SK-MEL-5 (cell line): ENCODE data around the gene CNRIP1. TPM values are rescaled to one million over a fixed set of nuclear protein-coding genes. Genes with fewer than 3 reads are reported as not detected.

ENCODE experiments used
- DNase-seq: peaks from one replicate; pipeline ENCODE4 v3.0.0-alpha.2; 2016; ENCODE audit warnings: low read depth, low spot score
- in situ Hi-C: cut with HindIII; loops from 2 replicates; pipeline ENCODE4 v1.10.0; 2016; ENCODE audit warnings: low sequenced_read_pairs, high pct_unique_total_duplicates, low pct_unique_long_range_greater_than_20kb
- total RNA-seq: library from RNA; depleted of rRNA; stranded (reverse); fragments of >200 nt; shearing (Covaris generic); gene quantifications from 2 replicates; pipeline ENCODE4 v1.2.3, GENCODE V29; 2014

Gene CNRIP1
- total RNA-seq, 1 experiment from 2014 or later, result 28.4 TPM

- DNase-seq, result no peak
- in situ Hi-C loops, result no loop called here
Measured at GRCh38 chr2:68303033-68303901, 16.5 kb downstream of the CNRIP1 start.

GRCh38 chr2:68302281-68302875 is 17.4 kb downstream of the CNRIP1 start:
- in situ Hi-C loops, result no loop called here
- no peak for DNase-seq

- in situ Hi-C loops, result no loop called here
Measured at GRCh38 chr2:68295516-68295915, 24.2 kb downstream of the CNRIP1 start.

GRCh38 chr2:68294913-68295312 is 24.8 kb downstream of the CNRIP1 start:
- in situ Hi-C loops, result loop anchor here (5.0 kb wide), 1 partner anchor 188 kb away; no protein-coding TSS in a partner anchor
- DNase-seq, result no peak

More at GRCh38 chr2:68295516-68295915, 24.2 kb downstream of the CNRIP1 start:
- DNase-seq, result no peak

- in situ Hi-C loops, result loop anchor here (5.0 kb wide), 1 partner anchor 187 kb away; no protein-coding TSS in a partner anchor
- no peak for DNase-seq
Measured at GRCh38 chr2:68294187-68294586, 25.6 kb downstream of the CNRIP1 start.

- in situ Hi-C loops, result loop anchor here (5.0 kb wide), 1 partner anchor 186 kb away; no protein-coding TSS in a partner anchor
Measured at GRCh38 chr2:68293755-68294154, 26.0 kb downstream of the CNRIP1 start.

GRCh38 chr2:68293024-68293423 is 26.7 kb downstream of the CNRIP1 start:
- in situ Hi-C loops, result loop anchor here (5.0 kb wide), 1 partner anchor 186 kb away; no protein-coding TSS in a partner anchor

More at GRCh38 chr2:68293755-68294154, 26.0 kb downstream of the CNRIP1 start:
- no peak for DNase-seq

GRCh38 chr2:68292108-68292710 is 27.5 kb downstream of the CNRIP1 start:
- in situ Hi-C loops, result loop anchor here (5.0 kb wide), 1 partner anchor 185 kb away; no protein-coding TSS in a partner anchor
- DNase-seq, result peak; percentile 58

More at GRCh38 chr2:68293024-68293423, 26.7 kb downstream of the CNRIP1 start:
- DNase-seq, result no peak

GRCh38 chr2:68291314-68291713 is 28.4 kb downstream of the CNRIP1 start:
- in situ Hi-C loops, result loop anchor here (5.0 kb wide), 1 partner anchor 184 kb away; no protein-coding TSS in a partner anchor

GRCh38 chr2:68290901-68291300 is 28.8 kb downstream of the CNRIP1 start:
- DNase-seq, result no peak
- in situ Hi-C loops, result loop anchor here (5.0 kb wide), 1 partner anchor 184 kb away; no protein-coding TSS in a partner anchor

More at GRCh38 chr2:68291314-68291713, 28.4 kb downstream of the CNRIP1 start:
- DNase-seq, result no peak

GRCh38 chr2:68287580-68288441 is 31.9 kb downstream of the CNRIP1 start:
- DNase-seq, result no peak
- in situ Hi-C loops, result no loop called here

GRCh38 chr2:68284896-68285295 is 34.9 kb downstream of the CNRIP1 start:
- no peak for DNase-seq
- in situ Hi-C loops, result no loop called here

GRCh38 chr2:68283419-68283812 is 36.3 kb downstream of the CNRIP1 start:
- in situ Hi-C loops, result no loop called here
- DNase-seq, result no peak

GRCh38 chr2:68282811-68283418 is 36.8 kb downstream of the CNRIP1 start:
- in situ Hi-C loops, result no loop called here
- peak; percentile 66 for DNase-seq

GRCh38 chr2:68280796-68281195 is 39.0 kb downstream of the CNRIP1 start:
- in situ Hi-C loops, result no loop called here
- DNase-seq, result no peak

GRCh38 chr2:68280348-68280747 is 39.4 kb downstream of the CNRIP1 start:
- in situ Hi-C loops, result no loop called here

GRCh38 chr2:68279691-68280090 is 40.1 kb downstream of the CNRIP1 start:
- in situ Hi-C loops, result no loop called here
- no peak for DNase-seq

More at GRCh38 chr2:68280348-68280747, 39.4 kb downstream of the CNRIP1 start:
- DNase-seq, result no peak
